ENCODE data around the gene ACTR3C.

ACTR3C gene

GRCh38 chr7:150358988-150359621, 35.8 kb upstream of the ACTR3C start:
- no peak for DNase-seq

DNA sequence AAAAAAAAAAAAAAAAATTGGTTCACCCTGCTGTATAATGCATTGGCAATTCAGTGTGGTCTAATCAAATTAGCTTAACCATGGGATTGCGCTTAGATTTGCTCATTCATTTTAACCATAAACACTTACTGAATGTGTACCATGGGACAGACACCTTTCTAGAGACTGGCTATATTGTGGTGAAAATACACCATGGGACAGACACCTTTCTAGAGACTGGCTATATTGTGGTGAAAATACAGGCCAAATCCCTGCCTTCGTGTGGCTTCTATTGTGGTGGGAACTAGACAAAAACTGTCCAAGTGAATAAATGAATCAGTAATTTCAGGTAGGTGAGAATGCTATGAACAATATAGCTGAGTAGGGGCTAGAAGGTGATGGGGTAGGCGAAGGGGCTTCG, 35.1 kb upstream of the ACTR3C start:
- no peak for DNase-seq

GRCh38 chr7:150357771-150358427, 34.6 kb upstream of the ACTR3C start:
- no peak for DNase-seq

- peak; percentile 55 for DNase-seq
Measured at GRCh38 chr7:150357270-150357669, 33.9 kb upstream of the ACTR3C start.

DNA sequence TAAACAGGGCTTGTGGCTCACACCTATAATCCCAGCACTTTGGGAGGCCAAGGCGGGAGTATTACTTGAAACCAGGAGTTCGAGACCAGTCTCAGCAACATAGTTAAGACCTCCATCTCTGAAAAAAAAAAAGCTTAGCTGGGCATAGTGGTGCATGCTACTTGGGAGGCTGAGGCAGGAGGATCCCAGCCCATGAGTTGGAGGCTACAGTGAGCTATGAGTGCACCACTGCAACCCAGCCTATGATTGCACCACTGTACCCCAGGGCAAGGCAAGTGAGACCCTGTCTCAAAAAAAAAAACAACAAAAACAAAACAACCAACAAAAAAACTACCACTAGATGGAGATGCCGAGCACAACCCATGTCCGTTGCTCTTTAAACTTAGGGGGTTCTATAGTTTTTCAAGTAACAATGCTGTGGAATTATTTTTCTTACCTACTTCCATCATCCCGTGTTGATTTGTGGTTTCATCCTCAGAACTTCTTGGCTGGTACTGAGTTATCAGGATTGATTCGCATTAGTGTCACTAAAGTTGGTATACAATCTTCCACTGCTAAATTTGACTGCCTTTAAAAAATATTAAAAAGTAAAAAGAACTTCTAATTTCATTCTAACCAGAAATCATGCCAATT, 33.0 kb upstream of the ACTR3C start:
- no peak for DNase-seq

- no peak for DNase-seq
Measured at GRCh38 chr7:150355666-150356059, 32.3 kb upstream of the ACTR3C start.

GRCh38 chr7:150351587-150352194, 28.3 kb upstream of the ACTR3C start:
- DNase-seq, result no peak

DNA sequence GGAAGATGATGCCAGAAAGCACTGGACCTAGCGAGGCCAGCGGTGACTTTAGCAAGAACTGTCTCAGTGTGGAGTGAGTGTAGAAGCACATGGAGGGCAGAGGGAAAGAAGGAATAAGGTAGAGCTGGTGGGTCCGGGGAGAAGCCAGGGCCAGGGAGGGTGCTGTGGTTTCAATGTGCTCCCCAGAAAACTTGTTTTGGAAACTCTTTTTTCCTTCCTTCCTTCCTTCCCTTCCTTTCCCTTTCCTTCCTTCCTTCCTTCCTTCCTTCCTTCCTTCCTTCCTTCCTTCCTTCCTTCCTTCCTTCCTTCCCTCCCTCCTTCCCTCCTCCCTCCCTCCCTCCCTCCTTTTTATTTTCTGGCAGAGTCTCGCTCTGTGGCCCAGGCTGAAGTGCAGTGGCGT, 23.6 kb upstream of the ACTR3C start:
- no peak for DNase-seq

GRCh38 chr7:150345012-150345411, 21.7 kb upstream of the ACTR3C start:
- no peak for DNase-seq

DNA sequence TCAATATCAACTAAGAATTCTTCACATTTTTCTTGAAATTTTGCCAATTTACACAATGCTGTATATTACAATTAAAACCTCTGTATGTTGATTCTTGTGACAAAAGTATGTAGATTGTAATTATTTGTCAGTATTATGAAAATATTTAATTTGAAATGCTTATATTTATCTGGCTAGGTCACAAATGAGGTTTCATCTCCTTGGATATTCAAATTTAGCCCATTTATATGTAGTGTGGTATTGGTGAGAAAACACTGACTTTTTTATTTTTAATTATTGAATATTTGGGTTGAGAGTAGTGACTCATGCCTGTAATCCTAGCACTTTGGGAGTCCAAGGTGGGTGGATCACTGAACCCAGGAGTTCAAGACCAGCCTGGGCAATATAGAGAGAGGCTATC, 21.0 kb upstream of the ACTR3C start:
- no peak for DNase-seq

DNA sequence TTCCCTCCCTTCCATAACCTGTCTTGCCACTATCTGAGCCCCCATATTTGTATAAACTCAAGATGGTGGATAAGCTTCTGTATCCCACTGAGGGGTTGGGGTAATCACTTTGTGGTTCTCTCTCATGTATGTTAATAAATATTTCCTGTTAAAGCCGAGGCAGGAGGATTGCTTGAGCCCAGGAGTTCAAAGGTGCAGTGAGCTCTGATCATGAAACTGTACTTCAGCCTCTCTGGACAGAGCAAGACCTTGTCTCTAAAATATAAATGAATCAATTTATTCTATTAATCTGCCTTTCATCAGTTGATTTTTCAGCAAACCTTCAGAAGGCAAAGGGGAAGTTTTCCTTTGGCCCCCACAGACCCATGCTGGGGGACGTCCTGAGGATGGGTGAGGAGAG, 19.9 kb upstream of the ACTR3C start:
- no peak for DNase-seq

GRCh38 chr7:150342121-150342408, 18.7 kb upstream of the ACTR3C start:
- no peak for DNase-seq

DNA sequence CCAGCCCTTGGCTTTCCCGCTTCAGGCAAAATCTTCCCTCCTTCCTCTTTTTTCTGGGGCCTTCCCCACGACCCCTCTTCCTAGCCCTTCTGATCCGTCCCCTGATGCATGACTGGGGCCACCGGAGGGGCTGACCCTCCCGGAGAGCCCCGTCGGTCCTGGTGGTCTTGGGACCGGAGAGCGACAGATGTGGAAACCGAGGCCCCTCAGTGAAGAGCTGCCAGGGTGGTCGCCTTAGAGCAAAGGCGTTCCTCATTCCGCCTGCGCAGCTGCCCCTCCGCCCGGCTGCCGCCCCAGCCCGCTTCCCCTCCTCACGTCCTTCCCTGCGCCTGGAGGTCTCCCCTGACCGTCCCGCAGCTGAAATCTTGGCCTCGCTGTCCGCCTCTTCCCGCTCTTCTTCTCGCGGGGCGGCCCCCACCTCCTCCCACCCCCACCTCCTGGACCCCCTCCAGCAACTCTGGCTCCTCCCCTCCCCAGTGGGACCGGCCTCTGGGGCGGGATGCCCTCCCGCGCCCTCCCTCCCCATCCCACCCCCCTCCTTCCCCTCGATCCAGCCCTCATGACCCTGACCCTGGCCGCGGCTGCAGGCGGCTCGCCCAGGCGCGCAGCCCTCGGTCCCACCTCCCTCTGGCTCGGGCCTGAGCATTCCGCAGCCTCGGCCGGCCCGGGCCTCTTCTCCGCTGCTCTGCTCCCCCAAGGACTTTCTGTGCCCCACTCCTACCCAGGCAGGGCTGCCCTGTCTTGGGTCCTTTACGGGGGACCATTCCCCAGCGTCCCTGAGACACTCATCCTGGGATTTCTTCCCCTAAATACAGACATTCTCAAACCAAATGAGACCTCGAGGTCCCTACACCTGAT, 18.1 kb upstream of the ACTR3C start, which contains the start of gene RARRES2:
Gene RARRES2, minus strand, starts transcription at position 367 of the 858 bp plus-strand sequence. CDS start 1,020 bp downstream, outside the sequence.
- no peak for DNase-seq

DNA sequence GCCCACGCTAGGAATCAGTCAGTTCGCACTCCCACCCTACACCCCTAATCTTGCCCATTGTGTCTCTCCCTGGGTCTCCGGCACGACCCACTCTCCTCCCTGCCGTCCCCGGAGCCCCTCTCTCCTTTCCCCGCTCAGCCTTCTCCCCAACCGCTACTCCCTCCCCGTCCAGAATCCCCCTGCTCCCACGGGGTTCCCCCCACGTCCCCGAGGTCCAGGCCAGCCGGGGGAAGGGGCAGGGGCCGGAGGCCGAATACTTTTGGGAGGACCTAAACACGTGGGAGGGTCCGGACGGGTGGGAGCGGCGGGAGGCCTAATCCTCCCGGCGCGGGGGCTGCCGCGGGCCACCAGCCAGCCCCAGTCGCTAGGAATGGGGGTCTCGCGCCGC, 17.5 kb upstream of the ACTR3C start:
- no peak for DNase-seq

GRCh38 chr7:150340024-150340749, 16.8 kb upstream of the ACTR3C start:
- no peak for DNase-seq

GRCh38 chr7:150339409-150339809, 16.1 kb upstream of the ACTR3C start:
- no peak for DNase-seq

- no peak for DNase-seq
Measured at GRCh38 chr7:150338166-150338829, 15.0 kb upstream of the ACTR3C start.

GRCh38 chr7:150337659-150338081, 14.3 kb upstream of the ACTR3C start:
- no peak for DNase-seq

DNA sequence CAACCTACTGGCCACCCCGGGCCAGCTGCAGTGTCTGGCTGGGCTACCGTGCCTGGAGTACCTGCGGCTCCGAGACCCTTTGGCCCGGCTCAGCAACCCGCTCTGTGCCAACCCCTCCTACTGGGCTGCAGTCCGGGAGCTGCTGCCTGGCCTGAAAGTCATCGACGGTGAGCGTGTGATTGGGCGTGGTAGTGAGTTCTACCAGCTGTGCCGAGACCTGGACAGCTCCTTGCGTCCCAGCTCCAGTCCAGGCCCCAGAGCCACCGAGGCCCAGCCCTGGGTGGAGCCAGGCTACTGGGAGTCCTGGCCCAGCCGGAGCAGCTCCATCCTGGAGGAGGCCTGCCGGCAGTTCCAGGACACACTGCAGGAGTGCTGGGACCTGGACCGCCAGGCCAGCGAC, 13.8 kb upstream of the ACTR3C start:
- no peak for DNase-seq

DNA sequence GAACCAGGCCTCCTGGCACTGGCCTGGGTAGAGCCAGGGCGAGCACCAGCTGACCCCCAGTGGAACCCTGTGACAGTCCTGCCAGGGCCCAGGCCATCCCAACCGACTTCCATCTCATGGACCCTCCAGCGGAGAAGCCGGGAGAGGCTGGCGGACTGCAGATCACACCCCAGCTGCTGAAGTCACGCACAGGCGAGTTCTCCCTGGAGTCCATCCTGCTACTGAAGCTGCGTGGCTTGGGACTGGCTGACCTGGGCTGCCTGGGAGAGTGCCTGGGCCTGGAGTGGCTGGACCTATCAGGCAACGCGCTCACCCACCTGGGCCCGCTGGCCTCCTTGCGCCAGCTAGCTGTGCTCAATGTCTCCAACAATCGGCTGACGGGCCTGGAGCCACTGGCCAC, 13.4 kb upstream of the ACTR3C start:
- no peak for DNase-seq

GRCh38 chr7:150335774-150336112, 12.4 kb upstream of the ACTR3C start:
- DNase-seq, result no peak
